ENCODE measurements around the gene BRCA2.

GRCh38 chr13:32320528-32320927 lies 5.2 kb downstream of the BRCA2 start:
- no peak for TF ChIP-seq EZH2phosphoT487 (IDR thresholded peaks at IDR 0.05; ENCODE audit: insufficient read depth, low read depth)
- no peak for TF ChIP-seq EZH2 (IDR thresholded peaks at IDR 0.05; ENCODE audit: insufficient read depth, poor library complexity, severe bottlenecking)

All from GM23248 (cell line).